K562 (cell line): Measurements from ENCODE around the gene DHRS13.

Experiments used
- ARID2 ChIP-seq: fragments of 450-650 bp; IDR thresholded peaks from 2 replicates; pipeline ENCODE4 v1.6.1; 2017; ENCODE audit warnings: antibody characterized with exemption, mild to moderate bottlenecking
- CTCF ChIP-seq, 3 experiments: IDR thresholded peaks in 2 of 3; conservative IDR thresholded peaks in 1 of 3; 2 replicates each; pipeline ENCODE4 v1.5.1; 2011 to 2012; ENCODE audit warnings: low read length in 3 of 3, mild to moderate bottlenecking in 3 of 3, control low read depth in 2 of 3, improper control_type of control experiment in 1 of 3, inconsistent platforms in 1 of 3, low read depth in 1 of 3, mixed read lengths in 1 of 3, moderate library complexity in 1 of 3; ENCODE audit not compliant: insufficient read depth in 2 of 3
- ETS1 ChIP-seq: conservative IDR thresholded peaks from 2 replicates; pipeline ENCODE4 v1.6.1; 2011; ENCODE audit warnings: low read depth, mild to moderate bottlenecking, low read length; ENCODE audit not compliant: control insufficient read depth
- EZH2 ChIP-seq: IDR thresholded peaks from 2 replicates; pipeline ENCODE4 v1.6.1; 2012; ENCODE audit warnings: low read depth, mild to moderate bottlenecking, inconsistent platforms, low read length, borderline replicate concordance
- MTF1 ChIP-seq: fragments of 250-450 bp; sonication (Bioruptor Pico); IDR thresholded peaks from 2 replicates; pipeline ENCODE4 v1.9.0; 2021; ENCODE audit warnings: moderate library complexity, mild to moderate bottlenecking, inconsistent platforms, borderline replicate concordance
- MYC ChIP-seq, 2 experiments: fragments of 250-450 bp in 1 of 2; sonication (Bioruptor Pico) in 1 of 2; IDR thresholded peaks; 2 replicates each; pipeline versions ENCODE4 v1.5.1 to v1.6.1; 2012 to 2021; ENCODE audit warnings: low read depth in 2 of 2, borderline replicate concordance in 1 of 2, improper control_type of control experiment in 1 of 2, low read length in 1 of 2, mild to moderate bottlenecking in 1 of 2, moderate library complexity in 1 of 2
- NCOA1 ChIP-seq: fragments of 450-650 bp; IDR thresholded peaks from 2 replicates; pipeline ENCODE4 v1.6.1; 2016; ENCODE audit warnings: low read depth
- POLR2A ChIP-seq: fragments of 450-650 bp; conservative IDR thresholded peaks from 2 replicates; pipeline ENCODE4 v1.6.1; 2016
- TAF1 ChIP-seq: IDR thresholded peaks from 2 replicates; pipeline ENCODE4 v1.6.1; 2011; ENCODE audit warnings: mild to moderate bottlenecking, low read length, moderate library complexity; ENCODE audit not compliant: insufficient read depth, control insufficient read depth, severe bottlenecking; ENCODE audit errors: extremely low read depth
- TGIF2 ChIP-seq: sonication (generic); formaldehyde crosslinking; IDR thresholded peaks from 2 replicates; pipeline ENCODE4 v1.8.1; 2022; ENCODE audit warnings: mild to moderate bottlenecking, missing genetic modification reagents, moderate library complexity
- ZFP1 ChIP-seq: fragments of 450-650 bp; formaldehyde crosslinking; IDR thresholded peaks from 2 replicates; pipeline ENCODE4 v1.4.0; 2020; ENCODE audit warnings: mild to moderate bottlenecking, mixed read lengths
- TF ChIP-seq, protein P1 (sequence below), 2 experiments: fragments of 450-650 bp; IDR thresholded peaks; 2 replicates each; pipeline ENCODE4 v1.6.1; 2016; ENCODE audit warnings: mild to moderate bottlenecking in 2 of 2, borderline replicate concordance in 1 of 2, low read depth in 1 of 2, moderate library complexity in 1 of 2

DNA sequence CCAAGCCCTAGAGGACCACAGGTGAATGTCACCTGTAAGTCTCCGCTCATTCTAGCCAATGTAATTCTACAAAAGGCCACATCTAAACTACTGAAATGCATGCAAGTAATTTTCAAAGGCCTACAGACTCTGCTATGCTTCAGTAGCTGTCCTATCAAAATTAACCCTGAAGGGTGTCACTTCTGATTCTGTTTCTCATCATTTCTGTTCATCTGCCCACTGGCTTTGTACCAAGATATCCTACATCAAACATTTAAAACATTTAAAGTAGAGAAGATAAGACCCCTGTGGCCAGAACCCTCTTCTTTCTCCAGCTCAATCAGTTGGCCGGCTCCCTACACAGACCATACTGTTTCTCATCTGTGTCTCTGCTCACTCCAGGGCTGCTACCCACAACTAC is 26.9 kb upstream of the DHRS13 start:
- TF ChIP-seq MYC (IDR thresholded peaks at IDR 0.05; ENCODE audit: low read depth, low read length) (no peak), MYC (CRISPR knock-in tag; IDR thresholded peaks at IDR 0.05; ENCODE audit: borderline replicate concordance, low read depth) (no peak), TAF1 (no peak), ARID2 (no peak), TGIF2 (no peak), NCOA1 (no peak), CTCF (IDR thresholded peaks at IDR 0.05 in 2 of 3, conservative IDR thresholded peaks at IDR 0.05 in 1 of 3; ENCODE audit: insufficient read depth in 2 of 3, low read depth in 1 of 3, low read length in 3 of 3) (no peak), ZFP1 (CRISPR knock-in tag) (no peak), POLR2A (no peak), ETS1 (no peak), MTF1 (no peak), EZH2 (no peak)
- TF ChIP-seq, protein P1, sequence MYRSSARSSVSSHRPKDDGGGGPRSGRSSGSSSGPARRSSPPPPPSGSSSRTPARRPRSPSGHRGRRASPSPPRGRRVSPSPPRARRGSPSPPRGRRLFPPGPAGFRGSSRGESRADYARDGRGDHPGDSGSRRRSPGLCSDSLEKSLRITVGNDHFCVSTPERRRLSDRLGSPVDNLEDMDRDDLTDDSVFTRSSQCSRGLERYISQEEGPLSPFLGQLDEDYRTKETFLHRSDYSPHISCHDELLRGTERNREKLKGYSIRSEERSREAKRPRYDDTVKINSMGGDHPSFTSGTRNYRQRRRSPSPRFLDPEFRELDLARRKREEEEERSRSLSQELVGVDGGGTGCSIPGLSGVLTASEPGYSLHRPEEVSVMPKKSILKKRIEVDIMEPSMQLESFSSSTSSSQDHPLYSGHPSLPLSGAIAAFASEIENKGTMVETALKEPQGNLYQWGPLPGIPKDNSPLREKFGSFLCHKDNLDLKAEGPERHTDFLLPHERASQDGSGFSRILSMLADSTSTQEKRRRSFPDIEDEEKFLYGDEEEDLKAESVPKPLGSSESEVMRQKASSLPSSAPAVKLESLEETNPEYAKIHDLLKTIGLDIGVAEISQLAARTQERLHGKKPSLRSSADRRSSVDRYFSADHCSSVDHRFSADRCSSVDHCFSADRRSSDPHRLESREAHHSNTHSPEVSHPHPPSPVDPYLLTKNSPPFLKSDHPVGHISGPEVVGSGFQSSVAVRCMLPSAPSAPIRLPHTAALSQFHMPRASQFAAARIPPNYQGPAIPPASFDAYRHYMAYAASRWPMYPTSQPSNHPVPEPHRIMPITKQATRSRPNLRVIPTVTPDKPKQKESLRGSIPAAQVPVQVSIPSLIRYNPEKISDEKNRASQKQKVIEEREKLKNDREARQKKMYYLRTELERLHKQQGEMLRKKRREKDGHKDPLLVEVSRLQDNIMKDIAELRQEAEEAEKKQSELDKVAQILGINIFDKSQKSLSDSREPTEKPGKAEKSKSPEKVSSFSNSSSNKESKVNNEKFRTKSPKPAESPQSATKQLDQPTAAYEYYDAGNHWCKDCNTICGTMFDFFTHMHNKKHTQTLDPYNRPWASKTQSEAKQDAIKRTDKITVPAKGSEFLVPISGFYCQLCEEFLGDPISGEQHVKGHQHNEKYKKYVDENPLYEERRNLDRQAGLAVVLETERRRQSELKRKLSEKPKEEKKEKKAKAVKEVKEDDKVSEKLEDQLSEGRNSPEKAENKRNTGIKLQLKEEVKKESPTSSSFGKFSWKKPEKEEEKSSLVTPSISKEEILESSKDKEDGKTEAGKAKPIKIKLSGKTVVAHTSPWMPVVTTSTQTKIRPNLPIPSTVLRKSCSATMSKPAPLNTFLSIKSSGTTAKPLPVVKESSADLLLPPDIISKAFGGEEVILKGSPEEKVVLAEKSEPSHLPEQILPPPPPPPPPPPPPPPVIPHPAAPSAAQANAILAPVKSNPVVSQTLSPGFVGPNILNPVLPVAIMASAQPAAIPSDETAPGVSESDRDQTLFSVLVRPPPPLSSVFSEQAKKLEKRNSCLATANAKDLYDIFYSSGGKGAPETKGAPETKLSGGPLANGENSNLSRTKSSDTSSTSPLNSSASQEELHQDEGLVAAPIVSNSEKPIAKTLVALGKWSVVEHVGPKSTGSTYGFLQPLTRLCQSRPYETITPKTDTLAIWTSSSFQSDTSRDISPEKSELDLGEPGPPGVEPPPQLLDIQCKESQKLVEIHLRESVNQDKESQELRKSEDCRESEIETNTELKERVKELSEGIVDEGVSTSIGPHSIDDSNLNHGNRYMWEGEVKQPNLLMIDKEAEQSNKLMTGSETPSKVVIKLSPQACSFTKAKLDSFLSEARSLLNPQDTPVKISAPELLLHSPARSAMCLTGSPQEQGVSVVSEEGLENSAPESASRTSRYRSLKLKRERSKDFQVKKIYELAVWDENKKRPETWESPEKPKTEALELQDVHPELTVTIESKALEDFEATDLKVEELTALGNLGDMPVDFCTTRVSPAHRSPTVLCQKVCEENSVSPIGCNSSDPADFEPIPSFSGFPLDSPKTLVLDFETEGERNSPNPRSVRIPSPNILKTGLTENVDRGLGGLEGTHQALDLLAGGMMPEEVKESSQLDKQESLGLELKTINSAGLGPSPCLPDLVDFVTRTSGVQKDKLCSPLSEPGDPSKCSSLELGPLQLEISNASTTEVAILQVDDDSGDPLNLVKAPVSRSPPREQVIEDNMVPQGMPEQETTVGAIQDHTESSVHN (IDR thresholded peaks at IDR 0.05; ENCODE audit: borderline replicate concordance in 1 of 2, low read depth in 1 of 2) = no peak
